Gastrocnemius medialis (tissue), 4 donors: ENCODE data around the gene AMBP. TPM values are rescaled to one million over a fixed set of nuclear protein-coding genes. Genes with fewer than 3 reads are reported as not detected.

Experiments
- ATAC-seq, 2 donors: fragments of 150-250 bp; one replicate each; pipeline ENCODE4 v1.9.1; 2016
- DNase-seq, 2 donors: peaks; one replicate each; pipeline ENCODE4 v3.0.0-alpha.2; 2019
- H3K27ac ChIP-seq, 4 donors: fragments of 200-600 bp; sonication (generic); 1 replicate in 1 of 4; 2 replicates in 3 of 4; pipeline ENCODE4 v1.5.1; 2016 to 2018; ENCODE audit warnings: mild to moderate bottlenecking in 2 of 4, moderate library complexity in 1 of 4
- H3K27me3 ChIP-seq, 3 donors: fragments of 200-600 bp; sonication (generic) in 2 of 3; 1 replicate in 1 of 3; 2 replicates in 2 of 3; pipeline versions ENCODE4 v1.5.1 to v1.6.0; 2016 to 2019; ENCODE audit warnings: mild to moderate bottlenecking in 1 of 3, moderate library complexity in 1 of 3
- H3K36me3 ChIP-seq, 2 donors: fragments of 200-600 bp; sonication (generic) in 1 of 2; one replicate each; pipeline ENCODE4 v1.5.1; 2017 to 2018
- H3K4me1 ChIP-seq, 2 donors: fragments of 200-600 bp; sonication (generic) in 1 of 2; one replicate each; pipeline ENCODE4 v1.5.1; 2016 to 2017; ENCODE audit warnings: mild to moderate bottlenecking in 2 of 2
- H3K4me3 ChIP-seq, 4 donors: fragments of 200-600 bp; sonication (generic) in 3 of 4; 1 replicate in 1 of 4; 2 replicates in 3 of 4; pipeline ENCODE4 v1.5.1; 2016 to 2019; ENCODE audit warnings: mild to moderate bottlenecking in 2 of 4
- H3K9me3 ChIP-seq, 3 donors: fragments of 200-600 bp; sonication (generic) in 2 of 3; 1 replicate in 1 of 3; 2 replicates in 2 of 3; pipeline ENCODE4 v1.5.1; 2016 to 2019
- CTCF ChIP-seq, 5 experiments: fragments of 450-650 bp in 3 of 5; fragments of 200-600 bp in 2 of 5; sonication (generic) in 2 of 5; IDR thresholded peaks in 4 of 5; conservative IDR thresholded peaks in 1 of 5; 1 replicate in 4 of 5; 2 replicates in 1 of 5; pipeline ENCODE4 v1.5.1; 2016 to 2019; ENCODE audit warnings: antibody characterized with exemption in 5 of 5, mild to moderate bottlenecking in 3 of 5, moderate library complexity in 3 of 5
- POLR2A ChIP-seq, 2 donors: fragments of 450-650 bp; IDR thresholded peaks; one replicate each; pipeline ENCODE4 v1.6.1; 2017; ENCODE audit warnings: antibody characterized with exemption in 2 of 2, mild to moderate bottlenecking in 2 of 2, moderate library complexity in 2 of 2
- in situ Hi-C, 4 donors: fragments of 200-750 bp; cut with MboI; loops; one replicate each; pipeline versions ENCODE4 v1.15.0 to v1.8.0; 2017; ENCODE audit warnings: low sequenced_read_pairs in 4 of 4
- intact Hi-C: fragments of 100-400 bp; cut with DNase I; formaldehyde crosslinking; loops from one replicate; pipeline ENCODE4 v1.15.1; 2023; ENCODE audit warnings: low total_unique reads
- total RNA-seq, 4 donors: library from RNA; depleted of rRNA; stranded (reverse); fragments of >200 nt; gene quantifications; one replicate each; pipeline versions ENCODE4 v1.1.0 to v1.2.3, GENCODE V29; 2016

AMBP gene
- total RNA-seq, 4 donors from 2014 or later: 3.2 to 7.2 TPM; not detected in 2

GRCh38 chr9:114124138-114124537 is 46.0 kb upstream of the AMBP start:
- Histone ChIP-seq H3K4me3 (no peak overlapping the region), H3K27me3 (no peaks in the 10 kb centered on the region), H3K36me3 (no peaks in the 10 kb centered on the region), H3K4me1 (no peaks in the 10 kb centered on the region), H3K9me3 (no peaks in the 10 kb centered on the region), H3K27ac (no peak overlapping the region)
- no peak for DNase-seq
- ATAC-seq: no peak
- intact Hi-C loops: no loop called here
- in situ Hi-C loops: no loop called here
- TF ChIP-seq CTCF (IDR thresholded peaks at IDR 0.05 in 4 of 5, conservative IDR thresholded peaks at IDR 0.05 in 1 of 5) (no peak), POLR2A (IDR thresholded peaks at IDR 0.05) (no peak)

DNA sequence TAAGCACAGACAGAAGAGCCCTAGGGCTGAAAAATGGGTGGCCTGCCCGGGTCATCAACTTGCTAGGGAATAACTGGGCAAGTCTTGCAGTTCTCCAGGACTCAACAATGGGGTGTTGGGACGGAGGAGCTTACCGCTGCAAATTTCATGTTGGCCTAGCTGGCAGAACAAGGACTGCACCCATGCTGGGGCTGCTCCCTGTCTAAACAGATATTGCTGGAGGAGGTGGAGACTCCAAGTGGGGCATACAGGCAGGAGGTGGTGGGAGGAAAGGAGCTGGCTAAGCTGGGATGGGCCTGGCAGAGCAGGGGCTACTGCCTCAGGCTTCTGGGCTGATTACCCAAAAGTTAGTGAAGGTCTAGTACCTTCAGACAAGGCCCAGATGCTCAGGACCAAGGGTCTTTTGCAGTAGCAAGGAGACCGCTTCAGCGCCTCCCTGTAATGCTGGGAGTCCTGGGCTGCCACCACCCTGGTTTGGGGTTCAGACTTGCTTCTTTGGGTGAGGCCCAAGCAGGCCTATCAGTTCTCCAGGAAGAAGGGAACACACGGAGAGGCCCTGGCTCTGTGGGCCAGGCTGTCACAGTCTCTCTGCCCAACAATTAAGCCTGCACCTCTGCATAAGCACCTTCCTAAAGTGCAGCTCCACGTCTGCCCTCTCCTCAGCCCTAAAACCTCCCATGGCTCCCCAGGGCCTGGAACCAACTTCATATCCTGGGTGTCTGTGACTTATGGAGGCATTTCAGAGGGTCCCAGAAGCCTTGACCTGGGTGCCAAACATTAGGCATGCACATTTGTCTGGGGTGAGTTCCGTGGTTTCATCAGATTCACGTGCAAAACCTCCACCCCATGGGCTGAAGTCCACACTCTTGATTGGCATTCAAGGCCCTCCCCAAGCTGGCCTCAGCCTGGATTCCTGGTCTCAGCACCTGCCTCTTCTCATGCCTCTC is 45.2 kb upstream of the AMBP start:
- H3K4me1 ChIP-seq: no peaks in the 10 kb centered on the region
- no peaks in the 10 kb centered on the region for H3K36me3 ChIP-seq
- intact Hi-C loops: no loop called here
- H3K9me3 ChIP-seq: no peaks in the 10 kb centered on the region
- TF ChIP-seq POLR2A (IDR thresholded peaks at IDR 0.05) (no peak), CTCF (IDR thresholded peaks at IDR 0.05 in 4 of 5, conservative IDR thresholded peaks at IDR 0.05 in 1 of 5) (no peak)
- H3K27ac ChIP-seq: no peak overlapping the region
- in situ Hi-C loops: no loop called here
- H3K4me3 ChIP-seq: no peak overlapping the region
- no peak for DNase-seq
- no peaks in the 10 kb centered on the region for H3K27me3 ChIP-seq
- ATAC-seq: no peak

- H3K36me3 ChIP-seq: no peaks in the 10 kb centered on the region
- no peaks in the 10 kb centered on the region for H3K4me1 ChIP-seq
- intact Hi-C loops (no loop called here), in situ Hi-C loops (no loop called here)
- ATAC-seq (no peak), DNase-seq (no peak)
- no peak overlapping the region for H3K27ac ChIP-seq
- no peaks in the 10 kb centered on the region for H3K27me3 ChIP-seq
- no peaks in the 10 kb centered on the region for H3K9me3 ChIP-seq
- no peak for TF ChIP-seq CTCF (IDR thresholded peaks at IDR 0.05 in 4 of 5, conservative IDR thresholded peaks at IDR 0.05 in 1 of 5)
- TF ChIP-seq POLR2A (IDR thresholded peaks at IDR 0.05): no peak
- H3K4me3 ChIP-seq: no peak overlapping the region
Observed at GRCh38 chr9:114122136-114123027, 44.3 kb upstream of the AMBP start.

DNA sequence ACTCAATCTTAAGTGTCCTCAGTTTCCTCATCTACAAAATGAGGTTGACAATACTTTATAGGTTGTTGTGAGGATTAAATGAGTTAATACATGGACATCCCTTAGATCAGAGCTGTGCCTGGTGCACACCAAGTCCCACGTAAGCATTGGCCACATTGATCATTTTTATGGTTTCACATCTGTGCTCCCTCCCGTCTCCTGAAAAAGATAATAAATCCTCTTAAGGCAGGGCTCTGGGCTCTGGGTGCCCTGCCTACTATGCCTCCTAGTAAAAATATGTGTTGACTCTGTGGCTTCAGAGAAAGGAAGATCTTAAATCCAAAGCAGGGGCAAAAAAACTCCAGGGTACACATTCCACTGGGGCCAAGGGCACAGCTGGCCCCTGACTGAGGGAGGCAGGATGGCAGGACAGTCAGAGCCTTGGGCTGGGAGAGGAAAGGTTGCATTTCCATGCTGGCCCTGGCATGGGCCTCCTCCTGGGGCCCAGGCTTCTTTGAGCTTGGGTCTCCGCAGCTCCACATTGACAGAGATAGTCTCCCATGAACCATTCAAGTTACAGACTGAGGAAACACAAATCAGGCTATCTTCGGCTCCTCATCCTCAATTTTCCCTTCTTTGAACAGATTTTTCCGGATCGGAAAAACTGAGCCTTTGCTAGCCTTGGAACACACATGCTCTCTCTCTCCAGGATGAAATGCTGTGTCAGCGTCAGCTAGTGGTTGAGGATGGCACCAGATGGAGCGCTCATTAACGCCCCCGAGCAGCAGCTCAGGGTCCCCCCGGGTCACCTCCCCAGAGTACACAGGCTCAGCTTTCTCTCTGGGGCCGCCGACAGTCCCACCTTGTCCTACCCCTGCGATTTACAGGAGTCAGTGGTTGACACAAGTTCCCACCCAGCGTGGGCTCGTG is 43.4 kb upstream of the AMBP start:
- no peaks in the 10 kb centered on the region for H3K36me3 ChIP-seq

More for the DNA sequence above, 43.4 kb upstream of the AMBP start:
- DNase-seq: no peak
- Histone ChIP-seq H3K4me1 (no peaks in the 10 kb centered on the region), H3K27me3 (peaks cover 0 to under 1% (median 0%) of the 10 kb centered on the region in 3 donors), H3K4me3 (no peak overlapping the region), H3K9me3 (no peaks in the 10 kb centered on the region), H3K27ac (no peak overlapping the region)
- intact Hi-C loops (no loop called here), in situ Hi-C loops (no loop called here)
- TF ChIP-seq POLR2A (IDR thresholded peaks at IDR 0.05) (no peak), CTCF (IDR thresholded peaks at IDR 0.05 in 4 of 5, conservative IDR thresholded peaks at IDR 0.05 in 1 of 5) (no peak)
- no peak for ATAC-seq
